ENCODE data around the gene DOCK6. TPM values are rescaled to one million over a fixed set of nuclear protein-coding genes. Genes with fewer than 3 reads are reported as not detected.

Gene DOCK6
- total RNA-seq, 1 experiment from 2014 or later, result 61.7 TPM

GRCh38 chr19:11264452-11265176 lies 2.3 kb upstream of the DOCK6 start:
- intact Hi-C loops (cut with micrococcal nuclease), result no loop called here
- POLR2A ChIA-PET, result interaction anchor here (1.1 kb wide), 1 partner anchor 29 kb away, joined by 3 read pairs; no protein-coding TSS in a partner anchor
- no peaks in the 10 kb centered on the region for H3K27me3 Mint-ChIP-seq (ENCODE audit: insufficient read depth, unreplicated experiment)
- H3K4me1 Mint-ChIP-seq (ENCODE audit: insufficient read depth, unreplicated experiment), result peaks cover 31% of the 10 kb centered on the region
- CTCF ChIA-PET, result interaction anchor here (0.6 to 1.9 kb wide), 6 partner anchors 9 to 218 kb away, joined by 3 to 11 read pairs (median 3); no protein-coding TSS in a partner anchor
- peak overlapping the region; percentile 64 for H3K27ac Mint-ChIP-seq (ENCODE audit: low read depth, unreplicated experiment)
- no TSS peak for BruUV-seq (replicated peaks)
- H3K36me3 Mint-ChIP-seq (ENCODE audit: insufficient read depth, unreplicated experiment), result peaks cover 14% of the 10 kb centered on the region
- no peak overlapping the region for H3K4me3 Mint-ChIP-seq (ENCODE audit: unreplicated experiment)
- TF ChIP-seq, protein P1, sequence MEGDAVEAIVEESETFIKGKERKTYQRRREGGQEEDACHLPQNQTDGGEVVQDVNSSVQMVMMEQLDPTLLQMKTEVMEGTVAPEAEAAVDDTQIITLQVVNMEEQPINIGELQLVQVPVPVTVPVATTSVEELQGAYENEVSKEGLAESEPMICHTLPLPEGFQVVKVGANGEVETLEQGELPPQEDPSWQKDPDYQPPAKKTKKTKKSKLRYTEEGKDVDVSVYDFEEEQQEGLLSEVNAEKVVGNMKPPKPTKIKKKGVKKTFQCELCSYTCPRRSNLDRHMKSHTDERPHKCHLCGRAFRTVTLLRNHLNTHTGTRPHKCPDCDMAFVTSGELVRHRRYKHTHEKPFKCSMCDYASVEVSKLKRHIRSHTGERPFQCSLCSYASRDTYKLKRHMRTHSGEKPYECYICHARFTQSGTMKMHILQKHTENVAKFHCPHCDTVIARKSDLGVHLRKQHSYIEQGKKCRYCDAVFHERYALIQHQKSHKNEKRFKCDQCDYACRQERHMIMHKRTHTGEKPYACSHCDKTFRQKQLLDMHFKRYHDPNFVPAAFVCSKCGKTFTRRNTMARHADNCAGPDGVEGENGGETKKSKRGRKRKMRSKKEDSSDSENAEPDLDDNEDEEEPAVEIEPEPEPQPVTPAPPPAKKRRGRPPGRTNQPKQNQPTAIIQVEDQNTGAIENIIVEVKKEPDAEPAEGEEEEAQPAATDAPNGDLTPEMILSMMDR (IDR thresholded peaks at IDR 0.05; ENCODE audit: unreplicated experiment), result no peak
- no peak for DNase-seq (ENCODE audit: unreplicated experiment)
- H3K9me3 Mint-ChIP-seq (ENCODE audit: unreplicated experiment), result no peaks in the 10 kb centered on the region

DNA sequence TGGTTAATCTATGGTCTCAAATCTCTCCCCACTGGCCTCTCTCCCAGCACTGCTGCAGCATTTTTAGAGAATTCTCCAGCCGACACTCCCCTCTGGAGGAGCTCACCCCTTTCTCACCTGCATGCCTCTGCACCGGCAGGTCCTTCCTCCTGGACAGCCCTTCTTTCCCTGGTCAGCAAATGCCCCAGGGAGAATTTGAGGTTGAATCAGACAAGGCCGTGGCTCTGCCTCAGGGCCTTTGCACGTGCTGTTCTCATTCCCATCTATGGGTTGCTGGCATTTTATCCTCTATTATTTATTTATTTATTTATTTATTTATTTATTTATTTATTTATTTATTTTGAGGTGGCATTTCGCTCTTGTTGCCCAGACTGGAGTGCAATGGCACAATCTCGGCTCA lies 1.4 kb upstream of the DOCK6 start:
- Mint-ChIP-seq H3K27ac (ENCODE audit: low read depth, unreplicated experiment) (no peak overlapping the region), H3K4me1 (ENCODE audit: insufficient read depth, unreplicated experiment) (peaks cover 22% of the 10 kb centered on the region)

GRCh38 chr19:11261431-11261970 lies 823 bp downstream of the DOCK6 start:
- CTCF ChIA-PET, result interaction anchor here (1.0 kb wide), 1 partner anchor 11 kb away, joined by 4 read pairs; no protein-coding TSS in a partner anchor
- intact Hi-C loops (cut with micrococcal nuclease), result no loop called here
- peaks cover 11% of the 10 kb centered on the region for H3K36me3 Mint-ChIP-seq (ENCODE audit: insufficient read depth, unreplicated experiment)

More for the DNA sequence above, 1.4 kb upstream of the DOCK6 start:
- DNase-seq (ENCODE audit: unreplicated experiment), result no peak
- Mint-ChIP-seq H3K9me3 (ENCODE audit: unreplicated experiment) (no peaks in the 10 kb centered on the region), H3K36me3 (ENCODE audit: insufficient read depth, unreplicated experiment) (peaks cover 11% of the 10 kb centered on the region), H3K27me3 (ENCODE audit: insufficient read depth, unreplicated experiment) (no peaks in the 10 kb centered on the region), H3K4me3 (ENCODE audit: unreplicated experiment) (peak overlapping the region; percentile 62)
- ChIA-PET CTCF (interaction anchor here (1.1 to 1.9 kb wide), 2 partner anchors 8 to 28 kb away, joined by 3 to 11 read pairs; no protein-coding TSS in a partner anchor), POLR2A (no interaction called here)
- TF ChIP-seq, protein P1 (IDR thresholded peaks at IDR 0.05; ENCODE audit: unreplicated experiment), result no peak
- no TSS peak for BruUV-seq (replicated peaks)
- intact Hi-C loops (cut with micrococcal nuclease), result no loop called here

DNA sequence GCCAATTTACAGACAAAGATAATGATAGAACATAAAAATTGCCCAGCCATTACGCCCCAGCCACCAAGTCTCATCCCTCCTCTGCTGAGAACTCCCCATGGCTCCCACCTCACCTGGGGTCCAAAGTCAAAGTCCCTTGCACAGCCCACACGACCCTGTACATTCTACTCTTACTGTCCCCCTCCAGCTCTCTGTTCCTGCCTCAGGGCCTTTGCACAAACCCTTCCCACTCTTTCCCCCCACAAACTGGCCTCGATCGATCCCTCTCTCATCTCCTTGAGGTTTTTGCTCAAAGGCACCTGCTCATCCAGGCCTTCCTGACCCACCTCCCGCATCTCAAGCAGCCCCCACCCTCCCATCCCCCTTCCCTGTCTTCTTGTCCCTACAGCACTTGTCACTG lies 1.3 kb downstream of the DOCK6 start:
- Mint-ChIP-seq H3K36me3 (ENCODE audit: insufficient read depth, unreplicated experiment) (peaks cover 11% of the 10 kb centered on the region), H3K4me1 (ENCODE audit: insufficient read depth, unreplicated experiment) (peaks cover 16% of the 10 kb centered on the region), H3K27me3 (ENCODE audit: insufficient read depth, unreplicated experiment) (no peaks in the 10 kb centered on the region), H3K9me3 (ENCODE audit: unreplicated experiment) (no peaks in the 10 kb centered on the region), H3K27ac (ENCODE audit: low read depth, unreplicated experiment) (peak overlapping the region; percentile 75), H3K4me3 (ENCODE audit: unreplicated experiment) (peak overlapping the region; percentile 65)
- POLR2A ChIA-PET, result interaction anchor here (1.2 kb wide), 1 partner anchor 70 kb away, joined by 3 read pairs; no protein-coding TSS in a partner anchor
- TF ChIP-seq, protein P1 (IDR thresholded peaks at IDR 0.05; ENCODE audit: unreplicated experiment), result no peak
- BruUV-seq (replicated peaks), result no TSS peak
- CTCF ChIA-PET, result interaction anchor here (1.0 kb wide), 1 partner anchor 11 kb away, joined by 4 read pairs; no protein-coding TSS in a partner anchor
- intact Hi-C loops (cut with micrococcal nuclease), result no loop called here
- no peak for DNase-seq (ENCODE audit: unreplicated experiment)

More at GRCh38 chr19:11261431-11261970, 823 bp downstream of the DOCK6 start:
- H3K4me3 Mint-ChIP-seq (ENCODE audit: unreplicated experiment), result peak overlapping the region; percentile 65
- DNase-seq (ENCODE audit: unreplicated experiment), result no peak
- peaks cover 19% of the 10 kb centered on the region for H3K4me1 Mint-ChIP-seq (ENCODE audit: insufficient read depth, unreplicated experiment)
- no peaks in the 10 kb centered on the region for H3K27me3 Mint-ChIP-seq (ENCODE audit: insufficient read depth, unreplicated experiment)
- peak overlapping the region; percentile 75 for H3K27ac Mint-ChIP-seq (ENCODE audit: low read depth, unreplicated experiment)
- POLR2A ChIA-PET, result interaction anchor here (1.2 kb wide), 1 partner anchor 70 kb away, joined by 3 read pairs; no protein-coding TSS in a partner anchor
- no TSS peak for BruUV-seq (replicated peaks)
- TF ChIP-seq, protein P1 (IDR thresholded peaks at IDR 0.05; ENCODE audit: unreplicated experiment), result no peak
- no peaks in the 10 kb centered on the region for H3K9me3 Mint-ChIP-seq (ENCODE audit: unreplicated experiment)

Data from MCF 10A (cell line).